Astrocyte of the hippocampus (primary cell): ENCODE data around the gene EPN2.
A peak's percentile ranks its signal among the peaks of the same experiment; 100 is the strongest.

ENCODE experiments used
- DNase-seq: peaks from one replicate; pipeline ENCODE4 v3.0.0; 2011; ENCODE audit warnings: low read depth, low spot score

The EPN2 gene

DNA sequence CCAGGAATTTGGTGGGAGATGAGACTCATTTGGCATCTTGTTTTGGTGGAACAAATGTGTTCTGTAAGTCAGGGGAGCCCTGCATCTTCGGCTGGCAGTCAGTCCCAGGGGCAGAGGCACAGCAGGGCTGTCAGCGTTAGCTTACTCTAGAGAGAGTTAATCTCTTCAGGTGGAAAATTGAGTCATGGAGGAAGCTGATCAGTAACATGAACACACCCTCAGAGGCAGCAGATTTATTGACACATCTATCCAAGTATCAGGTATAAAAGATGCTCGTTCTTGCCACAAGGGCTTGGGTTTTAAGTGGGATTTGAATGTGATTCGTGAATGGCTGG lies 55.2 kb downstream of the EPN2 start:
- DNase-seq, result no peak

GRCh38 chr17:19294443-19294842 lies 57.3 kb downstream of the EPN2 start:
- no peak for DNase-seq

DNA sequence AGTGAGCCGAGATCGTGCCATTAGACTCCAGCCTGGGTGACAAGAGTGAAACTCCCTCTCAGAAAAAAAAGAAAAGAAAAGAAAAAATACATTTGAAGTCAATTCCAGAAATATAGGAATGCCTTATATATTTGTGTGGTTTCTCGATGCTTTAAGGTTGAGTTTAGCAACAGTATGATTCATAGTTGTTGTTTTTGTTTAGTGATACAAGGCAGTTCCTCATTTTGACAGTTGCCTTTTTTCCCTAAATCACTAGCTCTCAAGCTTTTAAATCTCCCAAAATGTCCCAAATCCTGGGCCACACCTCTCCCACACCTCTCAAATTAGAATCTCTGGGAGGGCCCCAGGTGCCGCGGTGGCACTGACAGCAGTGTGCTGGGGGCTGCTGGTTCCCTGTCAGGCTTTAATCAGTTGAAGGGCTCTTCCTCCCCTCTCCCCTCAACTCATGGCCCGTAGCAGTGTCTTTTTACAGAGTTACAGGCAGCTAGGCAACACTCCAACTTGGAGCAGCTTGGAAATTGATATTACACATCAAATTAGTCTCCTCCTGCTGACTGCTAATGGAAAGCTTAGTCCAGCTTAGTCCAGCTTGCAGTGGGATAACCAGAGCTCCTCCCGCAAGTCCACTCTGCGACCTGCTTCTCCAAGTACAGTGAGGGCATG lies 58.4 kb downstream of the EPN2 start:
- no peak for DNase-seq

DNA sequence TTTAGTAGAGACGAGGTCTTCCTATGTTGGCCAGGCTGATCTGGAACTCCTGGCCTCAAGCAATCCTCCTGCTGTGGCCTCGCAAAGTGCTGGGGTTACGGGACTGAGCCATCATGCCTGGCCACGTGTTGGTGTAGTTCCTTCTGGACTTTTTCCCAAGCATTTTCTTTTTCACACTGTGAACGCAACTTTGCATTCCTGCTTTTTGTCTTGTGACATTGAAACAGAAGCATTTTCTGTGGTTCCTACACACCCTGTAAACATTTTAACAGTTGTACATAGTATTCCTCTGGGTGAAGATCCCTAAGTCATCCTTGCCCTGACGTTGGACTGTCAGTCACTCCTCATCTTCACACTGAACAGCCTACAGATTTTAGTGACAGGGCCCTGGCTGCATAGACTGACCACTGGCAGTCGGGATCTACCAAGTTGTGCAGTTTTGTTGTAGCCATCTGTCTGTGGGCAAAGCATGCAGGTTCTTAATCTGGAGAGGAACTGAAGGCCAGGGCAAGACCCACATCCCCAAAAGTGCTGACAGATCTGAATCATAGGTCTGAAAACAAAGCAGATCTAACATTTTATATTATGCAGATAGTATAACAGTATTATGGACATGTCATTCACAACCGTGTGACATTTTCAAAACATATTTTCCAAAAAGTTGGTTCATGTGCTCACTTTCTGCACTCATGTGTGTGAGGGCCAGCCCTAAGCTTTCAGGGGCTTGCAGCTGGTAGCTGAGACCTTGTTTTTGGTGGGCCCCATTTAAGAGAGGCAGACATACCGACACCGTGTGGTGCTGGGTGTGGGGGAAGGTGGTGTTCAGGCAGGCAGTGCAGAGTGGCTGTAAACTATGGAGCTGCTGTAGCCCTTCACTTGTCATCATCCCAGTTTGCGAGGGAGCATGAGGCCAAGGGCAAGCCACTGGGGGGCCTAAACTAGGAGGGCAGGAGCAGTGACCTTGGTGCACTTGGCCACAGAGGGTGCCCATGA lies 59.9 kb downstream of the EPN2 start:
- DNase-seq, result no peak

GRCh38 chr17:19298569-19299213 lies 61.5 kb downstream of the EPN2 start:
- DNase-seq, result peak; percentile 34

DNA sequence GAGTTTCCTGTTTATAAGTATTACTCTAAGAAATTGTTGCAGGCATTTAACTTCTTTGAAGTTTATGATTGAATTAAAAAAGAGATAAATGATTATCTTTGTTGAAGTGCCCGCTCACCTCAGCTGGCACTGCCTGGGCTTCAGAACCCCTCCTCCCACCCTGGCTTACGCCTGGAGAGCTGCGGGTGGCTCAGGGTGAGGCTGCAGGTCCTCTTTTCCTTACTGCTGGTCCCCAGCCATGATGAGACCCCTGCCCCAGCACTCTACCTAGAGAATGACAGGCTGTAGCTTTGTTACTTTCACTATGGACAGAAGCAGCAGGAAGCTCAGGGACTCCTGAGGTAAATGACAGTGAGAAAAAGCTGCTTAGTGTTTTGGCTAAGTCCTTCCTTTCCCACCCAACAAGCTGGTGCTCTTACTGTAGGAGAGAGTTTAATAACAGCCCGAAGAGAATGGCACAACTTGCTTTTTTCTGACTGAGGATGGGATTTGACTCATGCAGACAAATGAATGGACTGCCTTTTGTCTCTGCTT lies 62.1 kb downstream of the EPN2 start:
- no peak for DNase-seq

- DNase-seq, result no peak
Observed at GRCh38 chr17:19299866-19300265, 62.7 kb downstream of the EPN2 start.

- no peak for DNase-seq
Observed at GRCh38 chr17:19301274-19301951, 64.2 kb downstream of the EPN2 start.

GRCh38 chr17:19301973-19302372 lies 64.8 kb downstream of the EPN2 start:
- DNase-seq, result no peak

DNA sequence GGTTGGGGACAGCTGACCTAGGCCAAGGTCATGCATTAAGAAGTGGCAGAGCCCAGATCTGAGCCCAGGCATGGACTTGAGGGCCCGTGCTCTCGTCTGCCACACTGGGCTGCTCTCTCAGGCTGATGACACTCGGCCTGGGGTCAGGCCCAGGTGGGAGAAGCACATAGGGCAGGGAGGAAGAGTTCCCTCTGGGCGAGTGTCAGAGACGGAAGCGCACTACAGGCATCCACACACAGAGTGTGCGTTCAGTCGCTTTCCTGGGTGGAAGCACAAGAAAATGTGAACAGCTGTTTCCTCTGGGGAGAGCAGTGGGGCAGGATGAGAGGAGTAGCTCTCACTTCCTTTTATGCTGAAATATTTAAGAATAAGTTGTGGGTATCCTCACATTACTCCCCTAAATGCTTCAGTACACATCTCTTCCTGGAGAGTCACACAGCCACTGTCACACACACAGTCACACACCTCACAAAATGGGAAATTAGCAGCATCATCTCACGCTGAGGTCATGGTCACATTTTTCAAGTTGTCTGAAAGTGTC lies 65.7 kb downstream of the EPN2 start:
- DNase-seq, result no peak

DNA sequence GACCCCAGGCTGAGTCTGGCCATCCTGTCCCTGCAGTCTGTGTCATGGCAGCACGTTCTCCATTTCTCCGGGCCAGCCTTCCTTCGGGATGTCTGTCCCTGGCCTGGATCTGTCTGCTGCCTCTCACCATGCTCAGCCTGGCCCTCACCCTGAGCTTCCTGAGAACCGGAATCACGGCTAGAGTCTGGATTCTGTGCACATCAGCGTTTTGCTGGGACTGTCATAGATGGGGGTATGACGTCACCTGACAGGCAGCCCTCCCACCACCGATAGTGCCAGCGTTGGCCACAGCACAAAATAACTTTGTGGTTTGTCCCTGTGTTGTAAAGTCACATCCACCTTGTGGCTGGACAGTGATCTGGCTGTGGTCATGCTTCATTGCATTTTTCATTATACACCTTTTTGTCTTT lies 66.2 kb downstream of the EPN2 start:
- peak; percentile 17 for DNase-seq

- peak; percentile 60 for DNase-seq
Observed at GRCh38 chr17:19304209-19304608, 67.0 kb downstream of the EPN2 start.

DNA sequence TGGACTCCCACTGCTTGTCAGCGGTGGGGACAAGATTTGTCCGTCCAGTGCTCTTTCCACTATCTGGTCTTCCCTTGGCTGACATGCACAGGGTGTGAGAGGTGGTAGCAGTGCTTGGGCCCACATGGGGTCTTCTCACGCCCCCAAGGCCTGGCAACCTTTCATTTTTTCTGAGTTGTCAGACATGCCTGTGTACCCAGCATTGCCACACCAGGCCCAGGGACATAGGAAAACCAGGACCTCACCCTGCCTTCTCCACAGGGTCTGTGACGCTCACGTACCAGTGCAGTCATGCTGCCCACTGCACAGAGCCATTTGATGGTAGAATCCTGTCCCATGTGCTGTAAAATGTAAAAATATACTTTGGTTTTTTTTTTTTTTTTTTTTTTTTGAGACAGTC lies 67.6 kb downstream of the EPN2 start:
- DNase-seq, result no peak

DNA sequence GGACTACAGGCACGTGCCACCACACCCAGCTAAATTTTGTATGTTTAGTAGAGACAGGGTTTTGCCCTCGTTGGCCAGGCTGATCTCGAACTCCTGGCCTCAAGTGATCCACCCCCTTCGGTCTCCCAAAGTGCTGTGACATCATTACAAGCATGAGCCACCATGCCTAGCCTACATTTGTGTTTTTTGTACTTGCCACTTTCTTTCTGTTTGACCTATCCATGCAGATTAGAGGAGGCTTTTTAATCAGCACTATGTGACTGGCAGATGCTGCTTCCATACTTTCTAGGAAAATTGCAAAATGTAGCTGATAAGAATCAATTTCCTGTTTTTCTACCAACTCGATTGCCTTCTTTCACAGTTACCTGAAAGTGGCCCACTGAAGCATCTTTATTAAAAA lies 68.1 kb downstream of the EPN2 start:
- DNase-seq, result no peak

GRCh38 chr17:19305761-19306159 lies 68.6 kb downstream of the EPN2 start:
- DNase-seq, result no peak

DNA sequence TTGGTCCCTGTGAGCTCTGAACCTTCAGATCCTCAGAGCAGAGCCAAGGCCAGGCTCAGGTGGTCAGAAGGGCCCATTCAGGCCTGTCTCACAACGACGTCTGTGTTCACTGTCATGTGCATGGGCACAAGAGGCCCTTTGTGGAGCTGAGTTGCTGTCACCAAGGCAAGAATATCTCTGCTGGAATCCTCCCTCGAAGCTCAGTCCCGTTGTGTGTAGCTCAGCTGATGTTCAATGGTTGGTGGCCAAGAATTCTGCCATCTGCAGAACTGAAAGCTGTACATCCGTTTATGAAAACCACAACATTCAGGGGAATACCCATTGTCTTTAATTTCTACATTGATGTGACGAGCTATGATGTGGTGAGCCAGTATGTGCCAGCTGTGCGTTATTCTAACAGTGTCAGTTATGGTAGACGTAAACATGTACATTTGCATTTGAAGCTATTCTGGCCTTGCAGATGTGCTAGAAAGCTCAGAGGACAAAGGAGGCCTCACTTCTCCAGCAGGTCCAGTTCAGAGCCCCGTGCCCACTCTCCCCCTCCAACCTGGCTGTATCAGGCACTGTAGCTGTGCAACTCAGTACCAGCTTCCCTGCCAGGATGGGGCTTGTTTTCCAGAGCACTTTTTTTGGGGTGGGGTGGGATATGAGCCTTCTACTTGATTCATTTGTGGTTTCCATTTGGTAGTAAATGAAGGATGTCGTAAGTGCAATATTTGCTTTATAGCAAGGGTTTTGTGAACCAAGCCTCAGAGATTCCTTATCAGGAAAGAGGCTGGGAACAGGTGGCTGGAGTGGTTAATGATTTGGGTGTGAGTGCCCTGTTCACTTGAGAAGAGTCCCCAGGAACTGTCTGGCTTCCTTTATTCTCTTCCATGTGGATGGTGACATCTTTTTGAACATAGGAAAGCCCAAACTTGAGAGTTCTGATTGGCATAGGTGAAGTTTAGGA lies 69.3 kb downstream of the EPN2 start:
- no peak for DNase-seq

- no peak for DNase-seq
Observed at GRCh38 chr17:19307521-19307920, 70.4 kb downstream of the EPN2 start.

DNA sequence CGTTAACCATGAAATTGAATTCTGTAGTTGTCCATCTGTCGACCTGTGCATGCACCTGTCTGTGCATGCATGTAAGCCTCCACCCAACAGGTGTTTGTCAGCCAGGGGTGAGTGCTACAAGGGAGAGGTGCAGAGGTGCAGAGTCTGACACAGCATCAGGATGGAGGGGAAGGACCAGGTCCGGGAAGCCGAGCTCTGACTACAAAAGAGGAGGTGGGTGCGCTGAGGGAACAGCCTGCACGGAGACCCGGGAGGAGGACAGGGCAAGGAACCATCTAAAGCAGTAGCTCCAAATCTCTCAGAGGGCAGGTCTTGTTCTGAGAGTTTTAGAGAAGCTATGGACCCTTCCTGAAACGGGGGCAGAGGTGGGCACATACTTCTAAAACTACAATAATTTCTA lies 71.2 kb downstream of the EPN2 start:
- no peak for DNase-seq

- no peak for DNase-seq
Observed at GRCh38 chr17:19309701-19310100, 72.5 kb downstream of the EPN2 start.

- no peak for DNase-seq
Observed at GRCh38 chr17:19310151-19310550, 73.0 kb downstream of the EPN2 start.
